Vagina (tissue), 2 donors: ENCODE data around the gene CRTC1.

Source experiments
- CTCF ChIP-seq, 3 experiments: fragments of 450-650 bp in 2 of 3; fragments of 200-600 bp in 1 of 3; sonication (generic) in 1 of 3; IDR thresholded peaks; one replicate each; pipeline ENCODE4 v1.5.1; 2017 to 2019; ENCODE audit warnings: antibody characterized with exemption in 3 of 3, mild to moderate bottlenecking in 2 of 3, moderate library complexity in 2 of 3
- POLR2A ChIP-seq, 2 donors: fragments of 450-650 bp; IDR thresholded peaks; one replicate each; pipeline ENCODE4 v1.6.1; 2017; ENCODE audit warnings: antibody characterized with exemption in 2 of 2, mild to moderate bottlenecking in 2 of 2, moderate library complexity in 2 of 2

- TF ChIP-seq POLR2A (IDR thresholded peaks at IDR 0.05) = no peak
- no peak for TF ChIP-seq CTCF (IDR thresholded peaks at IDR 0.05)
Observed at GRCh38 chr19:18768997-18769891, 85.8 kb downstream of the CRTC1 start.
